HG03521 (cell line): ENCODE data around the gene DOK3.

ENCODE experiments used
- ATAC-seq: cut with Tn5 transposase; IDR thresholded peaks from one replicate; pipeline ENCODE4 v1.9.1; 2021; ENCODE audit warnings: mild to moderate bottlenecking, moderate library complexity; ENCODE audit not compliant: unreplicated experiment

The DOK3 gene

DNA sequence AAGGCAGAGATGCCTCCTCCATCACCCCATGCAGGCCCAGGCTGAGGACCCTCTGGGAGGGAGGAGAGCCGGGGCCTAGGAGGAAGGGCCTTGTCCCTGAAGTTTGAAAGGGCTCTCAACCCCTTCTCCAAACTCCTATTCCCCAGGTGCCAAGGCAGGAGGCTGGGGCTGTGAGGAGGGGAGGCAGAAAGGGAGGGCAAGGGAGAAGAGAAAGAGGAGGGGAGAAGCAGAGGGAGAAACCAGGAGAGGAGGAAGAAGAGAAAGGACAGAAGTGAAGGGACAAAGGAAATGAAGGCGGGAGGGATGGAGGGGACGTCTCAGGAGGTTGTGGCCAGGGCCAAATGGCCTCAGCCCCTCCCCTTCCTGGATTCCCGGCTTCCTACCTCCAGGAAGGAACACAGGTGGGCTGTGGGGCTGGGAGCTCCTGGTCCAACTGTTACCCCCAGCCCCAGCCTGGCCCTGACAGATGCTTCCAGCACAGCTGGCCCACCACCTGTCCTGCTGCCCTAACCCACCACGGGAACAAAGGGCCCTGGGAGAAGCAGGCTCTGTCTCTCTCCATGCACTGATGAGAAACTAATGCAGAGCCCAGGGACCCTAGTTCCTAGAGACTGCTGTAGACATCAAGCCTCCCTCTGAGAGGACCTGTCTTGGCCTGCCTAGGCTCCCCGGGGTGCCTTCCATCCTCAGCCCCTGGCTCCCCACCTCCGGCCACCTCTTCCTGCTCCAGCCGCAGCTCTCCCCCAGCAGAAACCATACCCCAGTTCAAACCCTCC lies 39.7 kb downstream of the DOK3 start:
- no peak for ATAC-seq

DNA sequence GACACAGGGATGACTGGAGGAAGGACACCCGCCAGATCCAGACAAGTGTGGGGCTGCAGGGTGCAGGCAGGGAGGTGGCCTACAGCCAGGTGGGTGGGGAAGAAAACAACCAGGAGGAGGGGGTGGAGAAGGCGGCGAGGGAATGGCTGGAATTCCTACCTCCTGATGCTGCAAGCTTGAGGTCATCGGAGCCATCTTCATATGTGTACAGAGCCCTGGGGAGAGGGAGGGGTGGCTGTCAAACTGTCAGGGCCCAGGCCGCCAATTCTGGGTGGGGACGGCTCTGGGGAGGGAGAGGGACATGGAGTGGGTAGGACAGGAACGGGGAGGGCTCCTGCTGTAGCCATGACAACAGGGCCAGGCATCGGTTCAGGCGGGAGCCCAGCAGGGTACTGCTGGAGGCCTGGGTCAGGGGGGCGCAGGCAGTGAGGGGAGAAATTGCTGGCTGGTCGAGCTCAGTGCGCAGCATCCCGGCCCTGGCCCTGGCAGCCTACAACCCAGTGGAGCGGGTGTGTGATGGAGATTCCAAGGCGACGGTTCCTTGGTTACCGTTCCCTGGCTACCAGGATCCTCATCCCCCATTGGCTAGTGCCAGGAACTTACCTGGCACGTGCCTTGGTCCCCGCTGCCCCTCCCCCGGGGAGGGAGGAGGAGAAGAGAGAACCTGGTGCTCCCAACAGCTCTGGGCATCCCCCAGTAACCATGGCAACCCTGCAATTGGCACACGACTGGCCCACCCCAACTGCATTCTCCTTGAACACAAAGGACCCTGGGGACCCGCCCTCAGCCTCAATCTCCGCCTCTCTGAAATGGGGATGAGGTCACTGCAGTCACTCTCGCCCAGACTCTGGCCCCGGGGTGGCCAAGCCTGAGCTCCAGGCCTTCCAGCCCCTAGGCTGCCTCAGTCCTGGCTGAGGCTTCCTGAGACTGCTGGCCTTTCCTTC lies 40.7 kb downstream of the DOK3 start:
- no peak for ATAC-seq

DNA sequence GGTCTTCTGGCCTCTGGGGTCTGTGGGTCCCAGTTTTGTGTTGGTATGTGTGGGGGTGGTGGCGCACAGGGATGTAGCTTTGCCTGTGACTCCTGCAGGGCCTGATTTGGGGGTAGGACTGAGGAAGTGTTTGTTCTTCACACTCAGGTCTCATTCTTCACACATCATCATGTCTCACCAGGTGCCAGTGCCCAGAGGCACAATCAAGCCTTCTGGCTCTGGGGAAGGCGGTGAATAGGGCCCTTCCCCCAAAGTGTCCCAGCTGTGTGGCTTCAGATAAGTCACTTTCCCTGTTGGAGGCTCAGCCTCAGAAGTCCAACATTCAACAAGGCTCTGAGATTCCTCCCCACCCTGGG lies 41.3 kb downstream of the DOK3 start:
- no peak for ATAC-seq

DNA sequence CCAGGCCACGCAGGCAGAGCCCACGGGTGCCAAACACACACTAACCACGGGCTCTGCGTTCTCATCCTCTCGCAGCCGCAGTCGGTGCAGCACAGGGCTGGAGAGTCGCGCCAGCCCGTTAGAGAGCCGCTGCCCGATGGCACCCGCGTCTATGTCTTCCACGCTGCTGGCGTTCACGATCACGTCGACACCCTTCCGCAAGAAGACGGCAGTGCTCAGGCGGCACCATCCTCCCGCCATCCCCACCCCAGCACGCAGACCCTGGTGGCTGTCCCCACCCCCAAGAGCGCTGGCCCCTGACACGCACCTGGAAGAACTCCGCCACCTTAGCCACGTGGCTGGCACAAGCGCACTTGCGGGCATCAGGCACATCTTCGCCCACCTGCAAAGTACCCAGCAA lies 42.2 kb downstream of the DOK3 start:
- ATAC-seq: no peak

DNA sequence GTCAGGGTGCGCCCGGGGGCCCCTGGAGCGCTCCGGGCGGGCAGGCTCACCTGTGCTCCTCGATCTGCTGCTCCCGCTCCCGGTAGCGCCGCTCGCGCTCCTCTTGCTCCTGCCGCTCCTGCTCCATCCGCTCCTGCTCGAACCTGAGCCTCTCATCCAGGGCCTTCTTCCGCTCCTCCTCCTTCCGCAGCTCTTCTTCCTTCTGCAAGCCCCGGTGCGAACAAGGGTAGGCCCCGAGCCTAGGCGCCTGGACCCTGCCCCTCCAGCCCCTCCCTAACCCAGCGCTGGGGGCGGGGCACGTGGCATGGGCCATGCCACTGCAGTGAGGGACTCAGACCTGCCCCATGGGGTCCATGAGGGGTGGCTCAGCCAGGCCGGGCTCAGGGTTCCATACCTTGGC lies 42.8 kb downstream of the DOK3 start:
- no peak for ATAC-seq

DNA sequence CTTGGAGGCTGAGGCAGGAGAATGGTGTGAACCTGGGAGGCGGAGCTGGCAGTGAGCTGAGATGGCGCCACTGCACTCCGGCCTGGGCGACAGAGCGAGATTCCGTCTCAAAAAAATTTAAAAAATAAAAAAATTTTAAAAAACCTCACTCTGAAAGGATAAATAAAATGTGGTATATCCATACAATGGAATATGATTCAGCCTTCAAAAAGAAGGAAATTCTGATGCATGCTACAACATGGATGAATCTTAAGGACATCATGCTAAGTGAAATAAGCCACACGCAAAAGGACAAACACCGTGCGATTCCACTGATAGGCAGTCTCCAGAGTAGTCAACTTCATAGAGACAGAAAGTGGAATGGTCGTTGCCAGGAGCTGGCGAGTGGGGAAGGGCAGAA lies 44.6 kb downstream of the DOK3 start:
- no peak for ATAC-seq

DNA sequence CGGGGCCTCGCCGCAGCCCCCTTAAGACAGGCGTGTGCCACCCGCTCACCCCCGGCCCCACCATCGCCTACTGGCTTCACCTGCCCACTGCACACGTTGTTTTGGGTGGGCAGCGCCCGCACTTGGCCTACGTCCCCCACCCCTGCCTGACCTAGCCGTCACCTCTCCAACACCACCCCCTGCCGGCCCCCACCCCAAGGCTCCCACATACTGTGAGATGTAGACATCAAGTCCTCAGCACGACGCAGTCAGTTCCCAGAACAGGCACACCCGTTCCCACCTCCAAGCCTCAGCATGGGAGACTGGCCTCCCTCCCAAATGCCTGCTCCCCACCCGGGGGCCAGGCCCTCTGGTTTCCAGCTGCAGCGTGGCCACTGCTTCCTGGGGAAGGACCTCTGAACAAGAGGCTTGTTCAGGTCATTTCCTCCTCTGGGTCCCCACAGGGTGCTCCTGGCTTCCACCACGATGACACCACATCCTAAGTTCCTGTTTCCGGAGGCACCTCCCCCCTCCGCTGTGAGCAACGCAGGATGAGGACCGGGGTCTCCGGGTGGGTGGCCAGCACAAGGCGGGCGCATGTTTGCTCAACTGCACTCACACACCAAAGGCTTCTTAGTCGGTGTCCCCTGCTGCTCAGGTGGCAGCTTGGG lies 47.5 kb downstream of the DOK3 start:
- no peak for ATAC-seq

DNA sequence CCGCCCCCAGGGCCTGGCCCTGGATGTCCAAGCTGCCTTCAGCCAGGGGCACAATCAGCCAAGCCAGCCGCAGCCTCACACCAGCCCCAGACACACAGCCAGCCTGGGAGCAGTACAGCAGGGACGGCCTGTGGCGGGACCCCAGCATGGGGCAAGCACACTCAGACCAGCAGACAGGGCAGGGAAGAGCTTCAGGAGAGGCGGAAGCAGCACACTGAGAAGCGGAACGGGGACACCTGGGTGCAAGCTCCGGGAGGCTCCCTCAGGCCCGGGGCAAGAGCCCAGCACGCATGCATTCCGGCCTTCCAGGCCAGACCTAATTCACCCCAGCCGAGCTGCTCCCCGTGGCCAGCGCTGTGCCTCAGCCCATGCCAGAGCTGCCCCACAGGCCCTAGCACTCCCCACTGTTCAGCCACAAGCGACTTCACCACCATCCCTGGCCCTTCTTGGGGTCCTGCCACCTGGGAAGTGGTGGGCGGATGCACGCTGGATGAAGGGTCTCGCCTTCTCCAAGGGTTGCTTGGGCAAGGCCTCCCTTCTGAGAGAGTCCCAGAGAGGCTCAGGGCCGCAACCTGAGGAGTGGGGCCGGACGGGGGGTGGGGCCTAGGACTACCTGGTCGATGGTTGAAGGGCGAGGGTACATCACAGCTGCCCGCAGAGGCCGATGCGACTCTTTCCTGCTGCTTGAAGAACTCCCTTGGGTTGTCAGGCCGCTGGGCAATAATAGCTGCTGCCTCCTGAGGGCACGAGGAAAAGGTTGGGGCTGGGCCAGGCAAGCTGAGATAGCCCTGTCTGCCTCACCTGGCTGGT lies 49.6 kb downstream of the DOK3 start:
- ATAC-seq: no peak

DNA sequence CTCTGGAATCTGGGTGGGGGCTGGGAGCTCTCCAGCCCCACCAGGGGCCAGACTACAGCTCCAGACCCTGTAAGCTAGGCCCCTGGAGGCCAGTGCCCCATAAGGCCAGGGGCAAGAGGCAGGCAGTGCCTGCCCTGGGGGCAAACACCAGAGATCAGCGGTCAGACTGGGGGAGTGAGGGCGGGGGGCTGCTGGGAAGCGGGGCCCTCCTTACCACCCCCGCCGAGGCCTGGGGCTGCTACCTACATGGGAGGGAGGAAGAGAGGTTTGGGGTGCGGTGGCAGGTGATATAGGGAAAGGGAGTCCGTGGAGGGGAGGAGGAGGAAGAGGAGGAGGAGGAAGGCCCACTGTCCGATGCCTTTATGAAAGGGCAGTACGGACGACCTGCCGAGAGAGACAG lies 50.3 kb downstream of the DOK3 start:
- ATAC-seq: no peak

DNA sequence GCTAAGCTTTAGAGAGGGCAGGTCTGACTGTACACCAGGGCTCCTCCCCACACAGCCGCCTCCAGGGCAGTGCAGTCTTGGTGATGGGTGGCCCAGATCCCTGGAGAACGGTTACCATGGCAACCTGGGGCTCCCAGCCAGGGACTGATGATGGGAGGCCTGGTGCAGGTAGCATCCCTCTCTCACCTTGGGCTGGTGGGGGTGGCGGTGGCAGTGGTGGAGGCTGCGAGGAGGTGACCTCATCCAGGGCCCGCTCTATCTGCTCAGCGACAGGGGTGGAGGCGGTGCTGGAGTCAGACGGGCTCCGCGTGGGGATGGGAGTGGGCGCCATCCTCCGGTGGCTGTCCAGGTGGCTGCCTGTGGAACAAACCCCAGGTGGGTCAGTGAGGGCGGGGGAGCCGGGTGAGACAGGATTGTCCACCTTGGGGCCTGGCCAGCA lies 50.7 kb downstream of the DOK3 start:
- ATAC-seq: no peak

DNA sequence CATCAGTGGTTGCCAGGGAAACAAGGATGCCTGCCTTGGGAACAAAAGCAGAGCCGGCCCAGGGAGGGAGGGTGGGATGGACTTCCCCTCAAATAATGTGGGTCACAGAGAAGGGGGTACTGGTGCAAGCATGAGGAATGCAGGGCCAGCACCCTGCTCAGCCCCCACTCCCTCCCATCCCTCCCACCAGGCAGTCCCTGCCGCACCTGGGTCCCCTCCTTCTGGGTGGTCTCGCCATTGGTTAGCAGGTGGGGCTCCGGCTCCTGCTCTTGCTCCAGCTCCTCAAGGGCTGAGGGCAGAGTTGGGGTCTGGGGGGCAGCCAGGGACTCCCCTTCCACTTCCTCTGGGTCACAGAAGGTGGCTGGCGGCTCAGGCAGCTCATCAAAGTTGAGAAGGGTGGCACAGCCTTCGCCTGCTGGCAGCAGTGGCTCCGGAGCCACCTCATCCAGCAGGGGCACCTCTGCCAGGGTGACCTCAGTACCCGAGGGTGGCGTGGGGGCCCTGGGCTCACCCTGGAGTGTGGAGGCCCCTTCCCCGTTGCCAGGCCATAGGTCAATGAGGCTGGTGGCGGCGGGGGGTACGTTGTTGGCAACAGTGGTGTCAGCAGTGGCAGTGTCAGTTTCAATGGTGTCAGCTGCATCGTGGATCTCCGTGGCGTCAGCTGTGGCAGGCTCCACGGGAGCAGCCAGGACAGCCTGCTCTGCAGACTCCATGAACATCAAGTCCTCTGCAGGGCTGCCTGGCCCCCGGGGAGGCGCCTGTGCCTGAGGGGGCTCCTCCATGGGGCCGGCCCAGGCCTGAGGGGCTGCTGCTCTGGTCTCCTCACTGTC lies 51.6 kb downstream of the DOK3 start:
- ATAC-seq: no peak

DNA sequence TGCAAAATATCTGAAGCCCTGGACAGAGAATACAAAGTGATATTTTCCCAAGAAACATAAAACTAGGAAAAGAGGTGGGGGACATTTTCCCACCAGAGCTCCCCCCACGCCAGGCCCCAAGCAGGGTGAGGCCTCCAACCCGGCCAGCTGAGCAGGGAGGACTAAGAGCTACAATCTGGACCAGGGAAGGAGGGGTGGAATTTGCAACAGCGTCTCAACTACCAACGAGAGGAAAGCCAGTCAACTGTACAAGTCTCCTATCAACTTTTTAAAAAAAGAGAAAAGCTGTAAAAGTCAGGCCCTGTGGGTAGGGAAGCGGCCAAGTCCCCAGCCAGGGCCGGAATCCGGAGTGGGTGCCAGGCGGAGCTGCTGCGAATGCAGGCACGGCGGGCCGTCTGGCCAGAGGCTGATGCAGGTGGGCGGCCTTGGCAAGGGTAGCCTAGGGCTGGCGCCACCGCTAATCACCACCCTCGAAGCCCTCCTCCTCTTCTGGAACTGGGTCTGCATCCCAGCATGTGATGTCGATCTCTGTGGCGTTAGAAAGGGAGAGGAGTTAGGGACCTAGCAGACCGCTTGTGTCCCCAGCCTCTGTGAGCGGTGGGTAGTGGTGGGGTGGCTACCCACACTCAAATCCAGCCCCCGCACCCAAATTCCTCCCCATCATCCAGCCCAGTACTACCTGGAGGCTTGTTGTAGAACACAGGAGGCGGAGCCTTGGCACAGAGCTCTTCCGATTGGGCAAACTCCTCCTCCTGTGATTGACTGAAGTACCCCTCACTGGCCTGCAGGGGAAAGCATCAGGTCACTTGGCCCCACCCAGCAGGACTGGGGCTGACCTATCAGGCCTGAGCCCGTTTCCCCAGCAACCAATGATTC lies 52.4 kb downstream of the DOK3 start:
- peak; percentile 41 for ATAC-seq

DNA sequence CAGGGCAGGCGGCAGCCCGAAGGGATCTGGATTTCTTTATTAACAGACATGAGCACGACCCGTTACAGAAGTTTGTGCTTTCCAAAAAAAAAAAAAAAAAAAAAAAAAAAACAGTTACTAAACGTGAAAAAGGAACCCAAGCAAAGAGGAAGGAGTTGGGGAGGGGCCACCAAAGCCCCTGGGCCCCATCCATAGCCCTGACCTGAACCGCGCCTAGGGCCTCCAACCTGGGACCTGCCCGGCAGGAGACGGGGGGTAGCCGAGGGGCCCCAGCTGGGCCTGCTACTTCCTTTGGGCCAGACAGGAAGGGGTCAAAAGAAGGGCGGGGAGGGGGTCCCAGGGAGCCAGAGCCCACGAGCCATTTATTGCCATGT lies 53.0 kb downstream of the DOK3 start:
- ATAC-seq: no peak

DNA sequence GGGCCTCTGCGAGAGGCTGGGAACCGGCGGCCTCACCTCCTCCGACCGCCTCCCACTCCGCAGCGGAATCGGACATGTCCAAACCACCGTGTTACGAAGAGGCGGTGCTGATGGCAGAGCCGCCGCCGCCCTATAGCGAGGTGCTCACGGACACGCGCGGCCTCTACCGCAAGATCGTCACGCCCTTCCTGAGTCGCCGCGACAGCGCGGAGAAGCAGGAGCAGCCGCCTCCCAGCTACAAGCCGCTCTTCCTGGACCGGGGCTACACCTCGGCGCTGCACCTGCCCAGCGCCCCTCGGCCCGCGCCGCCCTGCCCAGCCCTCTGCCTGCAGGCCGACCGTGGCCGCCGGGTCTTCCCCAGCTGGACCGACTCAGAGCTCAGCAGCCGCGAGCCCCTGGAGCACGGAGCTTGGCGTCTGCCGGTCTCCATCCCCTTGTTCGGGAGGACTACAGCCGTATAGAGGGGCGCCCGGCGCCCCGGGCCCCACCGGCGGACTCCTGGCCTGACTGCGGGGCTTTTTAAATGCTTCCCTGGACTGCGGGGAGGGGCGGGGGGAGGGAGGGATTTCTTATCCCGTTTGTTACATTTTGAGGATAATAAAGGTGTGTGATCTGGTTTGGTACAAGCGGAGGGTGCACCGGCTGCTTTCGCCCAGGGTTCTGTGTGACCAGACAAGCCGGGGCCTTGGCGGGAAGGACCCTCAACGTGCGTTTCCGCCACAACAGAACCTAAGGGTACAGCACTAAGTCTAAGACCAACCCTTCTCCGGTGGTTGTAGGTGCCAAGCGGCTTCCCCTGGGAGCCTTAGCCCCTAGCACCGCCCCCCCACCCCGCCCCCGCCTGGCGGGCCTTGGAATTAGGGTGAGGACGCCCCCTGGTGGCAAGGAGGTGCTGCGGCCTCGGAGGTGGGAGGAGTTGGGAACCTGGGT lies 53.7 kb downstream of the DOK3 start:
- peak; percentile 0 for ATAC-seq

DNA sequence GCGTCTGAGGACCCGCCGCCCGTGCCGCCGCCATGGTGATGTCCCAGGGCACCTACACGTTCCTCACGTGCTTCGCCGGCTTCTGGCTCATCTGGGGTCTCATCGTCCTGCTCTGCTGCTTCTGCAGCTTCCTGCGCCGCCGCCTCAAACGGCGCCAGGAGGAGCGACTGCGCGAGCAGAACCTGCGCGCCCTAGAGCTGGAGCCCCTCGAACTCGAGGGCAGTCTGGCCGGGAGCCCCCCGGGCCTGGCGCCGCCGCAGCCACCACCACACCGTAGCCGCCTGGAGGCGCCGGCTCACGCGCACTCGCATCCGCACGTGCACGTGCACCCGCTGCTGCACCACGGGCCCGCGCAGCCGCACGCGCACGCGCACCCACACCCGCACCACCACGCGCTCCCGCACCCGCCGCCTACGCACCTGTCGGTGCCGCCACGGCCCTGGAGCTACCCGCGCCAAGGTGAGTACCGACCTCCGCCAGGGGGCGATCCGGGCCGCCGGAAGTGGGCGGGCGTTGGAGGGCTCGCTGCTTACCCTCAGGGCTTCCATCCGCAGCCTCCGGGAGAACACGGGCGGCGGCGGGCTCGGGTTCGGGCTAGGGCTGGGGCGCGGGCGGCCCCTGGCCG lies 54.5 kb downstream of the DOK3 start:
- ATAC-seq: peak; percentile 42

DNA sequence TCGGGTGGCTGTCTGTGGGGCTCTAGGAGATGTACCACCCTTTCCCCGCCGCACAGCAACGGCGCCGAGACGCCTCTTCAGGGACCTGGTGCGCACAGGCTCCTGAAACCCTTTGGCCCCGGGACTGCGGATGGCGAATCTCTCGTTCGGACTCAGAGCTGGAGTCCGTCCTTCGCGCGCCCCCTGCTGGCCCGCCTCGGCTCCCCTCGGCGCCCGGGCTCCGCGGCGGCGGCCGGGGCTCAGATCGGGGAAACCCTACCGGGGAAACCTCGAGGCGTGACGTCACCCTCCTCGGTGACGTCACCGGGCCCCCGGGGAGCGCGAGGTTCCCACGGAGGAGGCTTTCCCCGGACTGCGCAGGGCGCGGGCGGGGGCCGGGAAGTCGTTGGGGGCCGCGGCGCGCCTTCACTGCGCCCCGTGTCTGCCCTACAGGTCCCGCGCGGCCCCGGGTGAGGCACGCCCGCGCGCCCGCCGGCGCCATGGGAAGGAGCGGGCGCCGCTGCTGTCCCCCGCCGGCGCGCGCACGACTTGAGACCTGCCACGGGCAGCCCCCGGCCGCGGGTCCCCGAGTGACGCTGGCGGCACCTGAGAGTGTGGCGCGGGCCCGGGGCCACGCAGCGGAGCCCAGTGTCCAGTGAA lies 55.1 kb downstream of the DOK3 start:
- ATAC-seq: peak; percentile 53

DNA sequence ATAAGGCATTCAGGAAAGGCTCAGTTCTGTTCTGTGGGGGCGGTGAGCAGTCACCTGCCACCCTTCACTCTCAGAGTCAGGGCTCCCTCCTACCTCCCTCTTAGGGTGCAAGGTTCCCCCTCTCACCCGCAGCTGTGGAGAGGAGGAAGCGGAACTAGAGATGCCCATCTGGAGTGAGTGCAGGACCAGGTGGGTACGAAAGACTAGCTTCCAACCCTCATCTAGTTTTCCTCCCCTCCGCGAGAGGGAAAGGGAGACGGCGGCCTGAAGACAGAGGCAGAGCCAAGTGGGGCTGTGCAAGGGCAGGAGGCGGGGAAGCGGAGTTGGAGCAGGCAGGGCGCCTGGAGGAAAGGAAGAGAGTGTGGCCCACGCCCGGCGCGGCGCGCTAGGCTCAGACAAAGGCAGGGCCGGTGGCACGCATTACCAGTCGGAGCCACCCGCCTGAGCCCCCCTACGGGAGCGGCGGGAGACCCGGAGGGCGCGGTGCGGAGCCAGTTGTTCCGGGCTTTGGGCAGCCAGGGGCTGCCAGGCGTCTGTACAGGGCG lies 55.7 kb downstream of the DOK3 start:
- no peak for ATAC-seq
